Dedifferentiated amniotic fluid mesenchymal stem cell (primary cell): Measurements from ENCODE around the gene MAML2.
A peak's percentile ranks its signal among the peaks of the same experiment; 100 is the strongest.

ENCODE experiments used
- DNase-seq: peaks from one replicate; pipeline ENCODE4 v3.0.0-alpha.2; 2016; ENCODE audit errors: extremely low spot score

Gene MAML2

DNA sequence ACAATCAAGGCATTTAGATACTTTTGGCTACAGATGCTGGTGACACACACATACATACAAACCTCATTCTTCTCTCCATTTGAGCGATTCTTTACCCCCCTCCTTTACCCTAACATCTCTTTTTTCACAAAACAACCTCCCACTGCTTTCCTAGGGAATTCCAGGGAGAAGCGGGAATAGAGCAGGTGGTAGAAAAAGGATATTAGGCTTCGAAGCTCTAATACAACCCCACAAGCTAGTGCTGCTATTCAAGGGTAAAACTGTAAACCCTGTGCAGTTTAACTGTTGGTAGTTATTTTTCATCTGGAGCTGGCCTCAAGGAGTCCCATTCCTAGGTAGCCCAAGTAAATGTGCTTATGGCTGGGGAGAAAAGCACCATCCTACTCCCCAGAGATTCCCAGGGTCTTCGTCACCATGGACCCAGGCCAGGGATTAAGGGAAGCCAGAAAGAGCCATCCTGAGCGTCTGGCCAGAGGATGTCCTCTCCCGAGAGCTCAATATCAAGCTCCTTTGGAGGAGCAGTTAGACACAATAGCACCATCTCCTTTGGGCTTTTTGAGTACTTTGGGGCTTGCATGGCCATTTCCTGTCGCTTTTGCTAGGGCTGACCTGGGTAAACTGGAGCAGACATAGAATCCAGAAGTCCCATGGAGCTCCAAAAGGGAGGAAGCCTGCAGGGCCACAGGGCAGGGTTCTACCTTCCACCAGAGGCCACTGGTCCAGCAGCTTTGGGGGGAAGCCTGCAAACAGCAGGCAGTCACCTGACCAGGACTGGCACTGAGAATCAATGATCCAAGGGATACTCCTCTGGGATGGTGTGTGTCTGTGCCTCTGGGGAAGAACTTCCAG is 3.1 kb downstream of the MAML2 start:
- DNase-seq, result no peak

- DNase-seq, result no peak
Measured at GRCh38 chr11:96338910-96339705, 3.9 kb downstream of the MAML2 start.

DNA sequence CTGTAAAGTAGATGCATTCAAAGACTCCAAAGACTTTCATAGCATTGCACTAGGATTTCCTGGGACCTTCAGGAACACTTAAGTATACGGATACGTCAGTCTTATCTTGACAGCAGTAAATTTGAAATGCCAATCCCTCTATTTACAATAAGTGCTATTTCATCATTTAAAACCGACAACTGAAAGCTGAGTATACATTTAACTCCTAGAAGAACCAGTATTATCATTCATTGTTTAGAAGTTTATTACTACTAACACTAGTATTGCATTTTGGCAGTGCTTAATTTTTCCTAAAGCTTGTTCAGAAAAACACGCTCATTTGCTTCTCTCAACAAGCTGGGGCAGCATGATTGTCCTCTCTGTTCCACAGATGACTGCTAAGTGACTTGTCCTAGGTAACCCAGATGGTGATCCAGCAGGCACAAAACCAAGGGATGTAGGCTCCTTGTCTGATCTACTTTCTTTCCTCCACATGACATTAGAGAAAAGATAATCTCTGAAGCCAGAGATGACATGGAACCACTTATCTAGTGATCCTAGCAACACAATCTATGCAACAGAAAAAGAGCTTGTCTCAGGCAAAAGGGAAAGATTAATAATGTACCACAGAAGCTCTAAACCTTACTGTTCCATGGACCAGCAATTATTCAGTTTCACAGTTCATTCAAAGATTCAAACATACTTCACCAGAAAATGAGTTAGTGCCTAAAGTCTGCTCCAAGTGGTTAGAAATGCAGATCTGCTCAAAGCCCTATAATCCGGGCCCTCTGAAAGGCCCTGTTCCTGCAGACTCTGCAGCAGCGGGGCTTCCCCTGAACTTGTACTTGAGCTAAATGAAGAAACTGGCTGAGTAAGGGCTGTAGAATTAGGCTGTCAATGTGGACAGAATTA is 5.2 kb downstream of the MAML2 start:
- no peak for DNase-seq

GRCh38 chr11:96335388-96335787 is 7.6 kb downstream of the MAML2 start:
- no peak for DNase-seq

- no peak for DNase-seq
Measured at GRCh38 chr11:96334219-96334618, 8.8 kb downstream of the MAML2 start.

GRCh38 chr11:96333191-96333719 is 9.7 kb downstream of the MAML2 start:
- DNase-seq, result no peak

- no peak for DNase-seq
Measured at GRCh38 chr11:96332126-96332771, 10.7 kb downstream of the MAML2 start.

DNA sequence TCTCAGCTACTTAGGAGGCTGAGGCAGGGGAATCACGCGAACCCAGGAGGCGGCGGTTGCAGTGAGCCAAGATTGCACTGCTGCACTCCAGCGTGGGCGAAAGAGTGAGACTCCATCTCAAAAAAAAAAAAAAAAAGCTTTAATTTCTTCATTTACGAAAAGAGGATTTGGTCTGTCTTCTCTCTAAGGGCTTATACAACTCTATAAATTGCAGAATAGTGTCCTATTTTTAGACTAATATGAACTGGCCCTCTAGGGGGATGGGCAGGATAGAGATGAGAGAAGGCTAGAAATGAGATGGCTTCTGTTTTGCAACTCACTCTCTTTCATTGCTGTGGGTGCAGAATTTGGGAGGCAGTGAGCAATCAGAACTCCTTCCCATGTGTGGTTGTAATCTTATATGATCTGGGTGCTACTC is 11.3 kb downstream of the MAML2 start:
- no peak for DNase-seq

GRCh38 chr11:96330511-96330859 is 12.5 kb downstream of the MAML2 start:
- DNase-seq, result no peak

DNA sequence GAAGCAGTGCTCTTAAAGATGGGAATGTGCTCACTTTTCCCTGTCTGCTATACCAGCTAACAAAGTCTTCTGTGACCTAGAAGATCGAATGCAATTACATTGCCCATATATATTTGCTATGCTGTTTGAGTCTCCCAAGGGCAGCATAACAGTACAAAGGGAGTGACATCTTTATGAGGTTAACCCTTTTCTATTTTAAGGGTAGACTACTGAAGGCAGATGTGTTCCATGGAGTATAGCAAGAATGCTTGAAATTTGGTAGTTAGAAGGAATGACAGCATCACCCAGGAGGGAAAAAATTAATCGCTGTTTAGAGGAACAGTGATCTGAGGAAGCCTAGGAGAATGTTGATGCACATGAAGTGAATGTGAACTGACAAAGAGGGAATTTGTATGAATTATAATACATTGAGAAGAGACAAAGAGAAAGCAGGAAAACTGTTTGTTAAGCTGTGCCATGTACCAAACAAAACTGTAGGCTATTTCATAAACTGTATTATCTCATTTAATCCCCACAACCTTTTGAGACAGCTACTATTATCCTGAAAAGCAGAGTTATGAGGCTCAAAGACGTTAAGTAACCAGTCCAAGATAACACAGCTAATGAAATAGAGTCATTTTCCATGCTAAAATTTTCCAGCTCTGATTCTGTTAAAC is 13.0 kb downstream of the MAML2 start:
- no peak for DNase-seq

DNA sequence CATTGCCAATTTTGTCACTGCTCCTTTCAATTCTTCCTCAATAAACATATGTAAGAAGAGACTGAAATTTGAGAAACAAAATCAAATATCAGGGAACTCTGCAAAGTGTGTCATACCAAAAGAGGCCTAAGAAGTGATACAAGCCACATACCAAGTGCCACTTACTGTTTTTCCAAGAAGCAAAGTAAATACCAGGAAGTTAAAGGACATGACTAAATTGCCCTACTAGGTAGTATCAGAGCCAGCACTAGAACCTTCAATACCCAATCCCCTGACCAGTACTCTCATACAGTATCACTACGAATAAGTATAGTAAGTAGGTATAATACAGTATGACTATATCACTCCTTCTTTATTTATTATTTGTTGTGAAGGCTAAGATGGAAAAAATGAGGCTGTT is 13.6 kb downstream of the MAML2 start:
- no peak for DNase-seq

DNA sequence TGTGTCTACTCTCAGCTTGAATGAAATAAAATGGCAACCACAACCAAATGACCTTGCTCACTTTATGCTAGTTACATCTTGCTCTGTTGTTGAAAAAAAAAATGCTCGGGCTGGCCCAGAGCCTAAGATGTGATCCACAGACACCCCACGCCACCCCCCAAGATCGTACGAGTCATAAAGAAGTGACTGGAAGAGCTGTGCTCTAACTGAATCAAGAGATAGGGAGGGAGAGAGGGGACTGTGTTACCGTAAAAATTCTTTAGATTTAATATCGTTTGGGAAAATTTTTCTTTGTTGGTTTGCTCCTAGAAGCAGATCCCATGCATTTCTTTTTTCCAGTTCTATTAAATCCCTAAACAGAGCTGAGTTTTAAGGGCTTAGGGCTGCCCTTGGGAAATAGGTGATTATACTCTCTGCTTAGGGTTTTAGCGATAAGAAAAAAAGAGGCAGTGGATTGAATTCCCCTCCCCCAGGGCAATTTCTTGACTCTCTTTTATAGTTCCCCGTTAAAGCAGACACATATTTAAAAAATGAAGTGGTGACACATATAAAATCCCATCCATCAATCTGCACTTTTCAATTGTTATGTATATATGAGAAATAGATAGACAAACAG is 14.5 kb downstream of the MAML2 start:
- DNase-seq, result no peak

DNA sequence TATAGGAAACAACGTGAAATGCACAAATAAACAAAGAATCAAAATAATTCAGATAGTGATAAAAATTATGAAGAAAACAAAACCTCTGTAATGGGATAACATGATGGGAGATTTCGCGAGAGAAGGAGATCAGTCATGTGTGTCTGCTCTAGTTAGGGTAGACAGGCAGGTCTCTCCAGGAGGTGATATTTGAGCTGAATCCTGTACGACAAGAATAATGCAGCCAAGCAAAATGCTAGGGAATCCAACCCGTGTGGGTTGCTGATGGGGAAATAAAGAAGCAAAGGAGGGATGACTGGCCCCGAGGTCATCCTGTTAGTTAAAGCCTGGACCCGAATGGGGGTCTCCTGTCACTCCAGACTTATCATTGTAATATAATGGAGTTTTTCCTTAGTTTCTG is 16.0 kb downstream of the MAML2 start:
- DNase-seq, result no peak

DNA sequence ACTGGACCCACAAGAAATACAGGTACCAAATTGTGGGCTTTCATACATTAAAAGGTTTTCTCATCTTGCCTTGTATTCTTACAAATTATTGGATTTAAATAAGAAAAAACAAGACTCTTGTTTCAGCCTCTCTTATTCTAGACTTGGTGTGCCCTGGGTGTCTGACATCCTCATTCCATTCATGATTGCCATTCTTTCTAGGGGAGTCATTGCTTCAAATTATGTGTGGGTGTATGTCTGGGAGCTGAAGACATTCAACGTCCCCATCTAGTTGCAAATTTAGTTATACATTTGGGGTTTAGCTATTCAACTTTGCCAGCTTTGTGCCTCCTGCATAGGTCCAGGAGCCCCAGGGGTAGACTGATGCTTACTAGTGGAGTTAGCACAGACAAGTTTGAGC is 18.1 kb downstream of the MAML2 start:
- DNase-seq, result peak; percentile 81

DNA sequence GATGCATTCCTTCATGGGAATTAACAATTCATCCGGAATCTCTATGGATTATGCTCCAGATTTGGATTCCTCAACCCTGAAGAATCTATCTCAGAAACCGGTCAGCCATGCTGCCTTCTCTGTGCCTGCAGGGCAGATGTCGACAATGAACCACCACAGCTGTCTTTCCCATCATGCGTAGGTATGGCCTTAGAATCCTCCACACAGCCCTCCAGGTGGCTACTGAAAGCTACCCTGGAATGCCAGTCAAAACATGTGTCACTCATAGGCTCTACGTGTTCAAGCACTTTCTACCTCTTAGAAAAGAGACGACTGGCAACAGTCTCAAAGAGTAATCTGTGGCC is 19.4 kb downstream of the MAML2 start:
- DNase-seq, result no peak

DNA sequence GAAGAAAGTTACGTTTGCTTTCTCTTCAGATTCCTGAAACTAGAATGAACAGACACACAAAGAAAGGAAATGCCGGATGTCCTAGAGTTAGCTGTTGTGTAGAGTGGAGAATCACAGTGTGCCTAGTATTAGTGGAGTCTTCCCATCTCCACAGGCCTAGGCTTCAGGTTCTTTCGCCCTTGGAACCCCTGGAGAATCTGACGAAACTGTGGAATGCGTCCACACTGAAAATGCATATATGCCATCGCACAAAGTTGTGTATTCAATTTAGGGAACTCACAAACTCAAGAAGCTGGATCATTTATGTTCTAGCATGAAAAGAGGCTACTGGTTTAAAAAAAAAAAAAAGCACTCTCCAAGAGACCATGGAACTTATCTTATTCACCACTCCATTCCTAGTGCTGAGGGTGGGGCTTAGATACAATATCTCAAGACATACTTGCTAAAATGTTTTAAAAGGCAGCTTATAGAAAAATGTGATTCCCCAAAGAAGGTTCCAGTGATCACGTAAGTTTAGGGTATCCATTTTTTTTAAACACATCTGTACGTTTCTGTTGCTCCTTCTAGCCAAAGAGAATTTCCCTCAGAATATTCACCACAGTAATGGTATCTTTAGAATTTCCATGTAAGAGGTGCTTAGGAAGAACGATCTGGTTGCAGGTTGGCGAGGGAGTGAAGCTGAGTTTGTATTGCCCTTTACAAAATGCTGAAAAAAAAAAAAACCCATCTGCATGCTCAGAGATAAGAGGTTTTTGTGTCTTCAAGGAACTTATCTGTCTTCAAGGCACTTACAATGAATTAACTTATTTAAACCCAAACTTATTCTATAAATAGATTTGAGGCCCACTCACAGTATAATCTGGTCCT is 20.0 kb downstream of the MAML2 start:
- no peak for DNase-seq

GRCh38 chr11:96321091-96321490 is 21.9 kb downstream of the MAML2 start:
- DNase-seq, result no peak

DNA sequence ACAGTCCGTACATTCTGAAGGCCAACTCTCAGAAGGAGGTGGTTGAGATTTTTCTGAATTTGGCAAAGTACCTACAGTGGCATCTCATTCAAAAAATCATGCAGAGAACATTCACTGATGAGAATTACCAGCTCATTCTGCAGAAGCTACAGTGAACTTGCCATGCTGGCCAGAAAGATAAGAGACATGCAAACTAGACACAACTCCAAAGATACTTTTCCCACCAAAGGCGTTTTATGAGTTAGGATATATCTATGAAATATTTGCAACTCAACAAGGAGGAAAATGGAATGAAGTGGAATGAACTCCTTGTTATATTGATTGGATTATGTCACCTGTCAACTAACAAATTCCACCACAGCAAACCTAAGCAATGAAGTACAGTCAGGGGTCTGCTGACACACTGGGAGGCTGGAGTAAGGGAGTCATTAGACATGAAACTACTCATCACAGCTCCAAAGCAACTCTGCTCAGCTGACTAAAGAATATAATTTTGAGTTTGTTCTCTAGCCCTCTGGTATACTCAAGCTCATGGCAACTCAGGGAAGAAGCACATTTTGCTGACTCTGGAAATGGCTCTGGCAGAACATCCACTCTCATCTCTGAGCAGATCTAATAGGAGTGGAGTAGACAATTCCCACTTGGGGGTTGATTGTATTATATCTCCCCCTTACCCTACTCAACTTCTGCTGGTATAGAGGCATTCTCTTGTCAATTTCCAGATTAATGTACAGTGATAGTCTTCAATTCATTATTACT is 22.9 kb downstream of the MAML2 start:
- no peak for DNase-seq

DNA sequence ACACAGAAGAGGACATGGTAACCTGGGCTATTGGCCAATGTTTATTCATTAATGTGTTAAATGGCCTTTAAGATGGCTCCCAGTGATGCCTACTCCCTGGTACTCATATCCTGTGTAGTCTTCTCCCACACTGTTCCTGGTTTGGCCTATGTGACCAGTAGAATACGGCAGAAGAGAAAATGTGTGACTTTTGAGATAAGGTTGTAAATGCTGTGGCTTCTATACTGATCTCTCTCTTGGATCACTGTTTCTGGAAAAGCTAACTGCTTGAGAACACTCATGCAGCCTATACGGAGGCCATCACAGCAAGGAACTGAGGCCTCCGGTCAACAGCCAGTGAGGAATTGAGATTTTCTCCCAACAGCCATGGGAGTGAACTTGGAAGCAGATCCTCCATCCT is 24.1 kb downstream of the MAML2 start:
- no peak for DNase-seq
